Caco-2 (cell line): Measurements from ENCODE around the gene PURA. TPM values are rescaled to one million over a fixed set of nuclear protein-coding genes. Genes with fewer than 3 reads are reported as not detected.

Experiments
- BruUV-seq: library from RNA; stranded (reverse); fragments of 400-500 nt; replicated peaks from 2 replicates; lab custom pipeline; 2021; lab: Mats Ljungman, UMichigan
- CTCF ChIA-PET: fragments of 300-600 bp; sonication (Branson Sonifier 250); formaldehyde crosslinking; loops from one replicate; lab custom pipeline; 2022; ENCODE audit warnings: antibody characterized with exemption; lab: Charles Lee
- POLR2A ChIA-PET: fragments of 300-600 bp; sonication (Branson Sonifier 250); formaldehyde crosslinking; loops from one replicate; lab custom pipeline; 2022; ENCODE audit warnings: antibody characterized with exemption; lab: Charles Lee
- DNase-seq, 2 experiments: peaks; one replicate each; pipeline versions ENCODE4 v3.0.0 to v3.0.0-alpha.2; 2020 to 2022
- H3K27me3 ChIP-seq: replicated peaks from 2 replicates; pipeline ENCODE4 v1.6.0; 2011; ENCODE audit warnings: low read length; ENCODE audit not compliant: control insufficient read depth, insufficient read depth
- H3K36me3 ChIP-seq: 2 replicates; pipeline ENCODE4 v1.5.1; 2011; ENCODE audit warnings: low read length; ENCODE audit not compliant: control insufficient read depth, insufficient read depth
- H3K4me1 ChIP-seq: fragments of 250-450 bp; sonication (Bioruptor Pico); 2 replicates; pipeline ENCODE4 v1.5.1; 2020; ENCODE audit warnings: mild to moderate bottlenecking
- H3K4me3 ChIP-seq: 2 replicates; pipeline ENCODE4 v1.5.1; 2011; ENCODE audit warnings: low read depth, mild to moderate bottlenecking, control low read depth, low read length
- H3K9me3 ChIP-seq: fragments of 250-450 bp; sonication (Bioruptor Pico); 2 replicates; pipeline ENCODE4 v1.5.1; 2020; ENCODE audit warnings: mild to moderate bottlenecking, moderate library complexity
- H3K27ac Mint-ChIP-seq: one replicate; pipeline ENCODE4 v1.8.0; 2022; ENCODE audit warnings: mixed read lengths; ENCODE audit not compliant: unreplicated experiment
- H3K27me3 Mint-ChIP-seq: one replicate; pipeline ENCODE4 v1.8.0; 2022; ENCODE audit warnings: mixed read lengths; ENCODE audit not compliant: insufficient read depth, unreplicated experiment
- H3K36me3 Mint-ChIP-seq: one replicate; pipeline ENCODE4 v1.8.0; 2022; ENCODE audit warnings: mild to moderate bottlenecking, mixed read lengths; ENCODE audit not compliant: insufficient read depth, unreplicated experiment
- H3K4me1 Mint-ChIP-seq: one replicate; pipeline ENCODE4 v1.8.0; 2022; ENCODE audit warnings: low read depth, mixed read lengths; ENCODE audit not compliant: unreplicated experiment
- H3K4me3 Mint-ChIP-seq: one replicate; pipeline ENCODE4 v1.8.0; 2022; ENCODE audit warnings: mild to moderate bottlenecking, moderate library complexity, mixed read lengths; ENCODE audit not compliant: unreplicated experiment
- H3K9me3 Mint-ChIP-seq: one replicate; pipeline ENCODE4 v1.8.0; 2022; ENCODE audit warnings: mixed read lengths; ENCODE audit not compliant: unreplicated experiment
- intact Hi-C: fragments of 100-400 bp; cut with micrococcal nuclease; formaldehyde crosslinking; loops from one replicate; pipeline ENCODE4 v1.10.0; 2022; ENCODE audit not compliant: unreplicated experiment
- total RNA-seq: library from RNA; stranded (reverse); gene quantifications from 2 replicates; pipeline ENCODE4 v1.2.3, GENCODE V29; 2022
- TF ChIP-seq, protein P1 (sequence below), 2 experiments: fragments of 200-600 bp in 1 of 2; IDR thresholded peaks; 1 replicate in 1 of 2; 2 replicates in 1 of 2; pipeline versions ENCODE4 v1.5.1 to v1.8.0; 2011 to 2022; ENCODE audit warnings: antibody characterized with exemption in 1 of 2, control low read depth in 1 of 2, inconsistent platforms in 1 of 2, low read depth in 1 of 2, low read length in 1 of 2, mild to moderate bottlenecking in 1 of 2, moderate library complexity in 1 of 2; ENCODE audit not compliant: insufficient read depth in 1 of 2, severe bottlenecking in 1 of 2, unreplicated experiment in 1 of 2

The PURA gene
- total RNA-seq, 1 experiment from 2014 or later, result 14.5 TPM

DNA sequence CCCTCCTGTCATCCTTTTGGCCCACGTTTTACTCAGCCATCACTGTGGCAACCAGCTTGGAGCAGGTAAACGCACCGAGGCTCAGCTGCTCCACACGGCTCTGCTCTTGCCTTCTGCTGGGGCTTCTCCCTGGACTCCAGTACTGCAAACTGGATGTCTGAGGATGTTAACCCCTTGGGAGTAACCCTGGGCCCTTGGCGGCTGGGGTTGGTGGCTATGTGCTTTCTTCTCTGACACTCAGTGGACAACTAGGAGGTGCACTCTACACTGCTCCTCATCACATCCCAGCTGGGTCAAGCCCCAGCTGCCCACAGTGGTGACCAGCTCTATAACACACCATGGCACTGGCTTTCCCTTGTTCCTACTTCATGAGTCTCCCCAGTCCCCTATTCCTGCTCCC is 48.9 kb downstream of the PURA start:
- H3K36me3 ChIP-seq, result no peaks in the 10 kb centered on the region
- TF ChIP-seq, protein P1, sequence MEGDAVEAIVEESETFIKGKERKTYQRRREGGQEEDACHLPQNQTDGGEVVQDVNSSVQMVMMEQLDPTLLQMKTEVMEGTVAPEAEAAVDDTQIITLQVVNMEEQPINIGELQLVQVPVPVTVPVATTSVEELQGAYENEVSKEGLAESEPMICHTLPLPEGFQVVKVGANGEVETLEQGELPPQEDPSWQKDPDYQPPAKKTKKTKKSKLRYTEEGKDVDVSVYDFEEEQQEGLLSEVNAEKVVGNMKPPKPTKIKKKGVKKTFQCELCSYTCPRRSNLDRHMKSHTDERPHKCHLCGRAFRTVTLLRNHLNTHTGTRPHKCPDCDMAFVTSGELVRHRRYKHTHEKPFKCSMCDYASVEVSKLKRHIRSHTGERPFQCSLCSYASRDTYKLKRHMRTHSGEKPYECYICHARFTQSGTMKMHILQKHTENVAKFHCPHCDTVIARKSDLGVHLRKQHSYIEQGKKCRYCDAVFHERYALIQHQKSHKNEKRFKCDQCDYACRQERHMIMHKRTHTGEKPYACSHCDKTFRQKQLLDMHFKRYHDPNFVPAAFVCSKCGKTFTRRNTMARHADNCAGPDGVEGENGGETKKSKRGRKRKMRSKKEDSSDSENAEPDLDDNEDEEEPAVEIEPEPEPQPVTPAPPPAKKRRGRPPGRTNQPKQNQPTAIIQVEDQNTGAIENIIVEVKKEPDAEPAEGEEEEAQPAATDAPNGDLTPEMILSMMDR (IDR thresholded peaks at IDR 0.05; ENCODE audit: insufficient read depth in 1 of 2, low read depth in 1 of 2, low read length in 1 of 2, severe bottlenecking in 1 of 2, unreplicated experiment in 1 of 2), result no peak
- H3K36me3 Mint-ChIP-seq, result no peaks in the 10 kb centered on the region
- intact Hi-C loops, result no loop called here
- ChIA-PET POLR2A (no interaction called here), CTCF (no interaction called here)
- H3K9me3 ChIP-seq, result no peaks in the 10 kb centered on the region
- H3K4me1 Mint-ChIP-seq, result peaks cover 16% of the 10 kb centered on the region
- no peaks in the 10 kb centered on the region for H3K9me3 Mint-ChIP-seq
- H3K4me3 Mint-ChIP-seq, result no peak overlapping the region
- BruUV-seq, result no TSS peak
- DNase-seq, result no peak
- no peaks in the 10 kb centered on the region for H3K27me3 ChIP-seq
- peaks cover 22% of the 10 kb centered on the region for H3K4me1 ChIP-seq
- no peaks in the 10 kb centered on the region for H3K27me3 Mint-ChIP-seq
- no peak overlapping the region for H3K27ac Mint-ChIP-seq
- no peak overlapping the region for H3K4me3 ChIP-seq

DNA sequence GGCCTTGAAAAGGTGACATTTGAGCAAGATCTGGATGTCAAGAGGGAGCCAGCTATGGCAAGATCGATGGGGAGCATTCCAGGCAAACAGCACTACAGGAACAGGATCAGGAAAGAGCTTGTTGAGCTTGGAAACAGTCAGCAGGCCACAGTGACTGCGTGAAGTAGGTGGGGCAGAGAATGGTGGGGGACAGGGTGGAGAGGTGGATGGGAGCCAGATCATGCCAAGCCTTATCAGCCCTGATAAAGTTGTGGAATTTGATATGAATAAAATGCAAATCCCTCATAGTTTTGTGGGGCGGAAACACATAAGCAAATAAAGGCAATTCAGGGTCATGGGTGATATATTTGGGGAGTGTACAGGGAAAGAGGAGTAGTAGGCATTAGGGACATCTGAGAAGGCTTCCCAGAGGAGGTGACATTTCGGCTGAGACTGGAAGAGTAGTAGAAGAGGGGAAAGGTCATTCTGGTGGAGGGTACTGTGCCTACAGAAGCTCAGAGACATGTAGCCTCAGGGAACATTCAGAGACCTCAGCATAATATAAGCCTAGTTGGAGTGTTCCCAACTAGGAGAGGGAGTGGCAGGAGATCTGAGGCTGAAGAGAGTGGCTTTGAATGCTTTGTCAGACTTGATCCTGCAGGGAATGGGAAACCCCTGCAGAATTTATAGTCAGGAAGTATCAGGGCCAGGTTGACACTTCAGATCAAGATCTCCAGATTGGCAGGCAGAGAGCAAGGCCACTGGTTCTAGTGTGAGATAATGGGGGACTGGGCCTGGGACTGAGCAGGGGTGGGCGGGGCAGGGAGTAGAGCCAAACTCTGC is 51.4 kb downstream of the PURA start:
- POLR2A ChIA-PET, result no interaction called here
- CTCF ChIA-PET, result interaction anchor here (1.2 kb wide), 1 partner anchor 75 kb away, joined by 6 read pairs; no protein-coding TSS in a partner anchor
- Histone ChIP-seq H3K9me3 (no peaks in the 10 kb centered on the region), H3K4me3 (no peak overlapping the region), H3K4me1 (peaks cover 22% of the 10 kb centered on the region), H3K27me3 (no peaks in the 10 kb centered on the region), H3K36me3 (no peaks in the 10 kb centered on the region)
- BruUV-seq, result no TSS peak
- no peaks in the 10 kb centered on the region for H3K27me3 Mint-ChIP-seq
- H3K9me3 Mint-ChIP-seq, result no peaks in the 10 kb centered on the region
- H3K4me3 Mint-ChIP-seq, result no peak overlapping the region
- TF ChIP-seq, protein P1 (IDR thresholded peaks at IDR 0.05; ENCODE audit: insufficient read depth in 1 of 2, low read depth in 1 of 2, low read length in 1 of 2, severe bottlenecking in 1 of 2, unreplicated experiment in 1 of 2), result no peak
- peaks cover 16% of the 10 kb centered on the region for H3K4me1 Mint-ChIP-seq
- DNase-seq, result no peak
- intact Hi-C loops, result no loop called here
- H3K36me3 Mint-ChIP-seq, result no peaks in the 10 kb centered on the region
- H3K27ac Mint-ChIP-seq, result peak overlapping the region; percentile 9

DNA sequence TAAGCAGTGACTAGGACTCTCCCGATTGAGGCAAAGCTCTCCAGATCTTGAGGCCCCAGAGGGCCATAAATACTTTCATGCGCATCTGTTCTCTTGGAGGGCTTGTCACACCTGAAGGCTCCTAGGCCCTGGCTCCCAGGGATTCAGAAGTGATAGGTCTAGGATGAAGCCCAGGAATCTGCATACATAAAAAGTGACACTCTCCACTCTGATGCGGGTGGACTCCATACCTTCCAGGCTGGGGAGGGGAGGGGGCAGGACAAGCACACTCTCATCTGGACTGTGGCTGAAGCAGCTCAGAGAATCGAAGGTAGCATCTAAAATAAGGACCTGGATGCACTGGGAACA is 52.0 kb downstream of the PURA start:
- Histone ChIP-seq H3K36me3 (no peaks in the 10 kb centered on the region), H3K9me3 (no peaks in the 10 kb centered on the region), H3K4me3 (no peak overlapping the region), H3K4me1 (peaks cover 22% of the 10 kb centered on the region), H3K27me3 (no peaks in the 10 kb centered on the region)
- ChIA-PET POLR2A (no interaction called here), CTCF (interaction anchor here (1.2 kb wide), 1 partner anchor 74 kb away, joined by 6 read pairs; no protein-coding TSS in a partner anchor)
- BruUV-seq, result no TSS peak
- Mint-ChIP-seq H3K36me3 (no peaks in the 10 kb centered on the region), H3K4me3 (no peak overlapping the region), H3K9me3 (no peaks in the 10 kb centered on the region), H3K27ac (no peak overlapping the region), H3K27me3 (no peaks in the 10 kb centered on the region), H3K4me1 (peaks cover 16% of the 10 kb centered on the region)
- TF ChIP-seq, protein P1 (IDR thresholded peaks at IDR 0.05; ENCODE audit: insufficient read depth in 1 of 2, low read depth in 1 of 2, low read length in 1 of 2, severe bottlenecking in 1 of 2, unreplicated experiment in 1 of 2), result no peak
- no peak for DNase-seq
- intact Hi-C loops, result no loop called here
